GM06990 (cell line): ENCODE results near the gene SPNS3.

ENCODE experiments used
- DNase-seq: peaks from one replicate; pipeline ENCODE4 v3.0.0-alpha.2; 2011; ENCODE audit not compliant: insufficient read length; ENCODE audit errors: extremely low read depth
- H3K27me3 ChIP-seq: replicated peaks from 2 replicates; pipeline ENCODE4 v1.6.0; 2011; ENCODE audit warnings: low read length; ENCODE audit not compliant: control insufficient read depth, insufficient read depth
- H3K36me3 ChIP-seq: 2 replicates; pipeline ENCODE4 v1.5.1; 2011; ENCODE audit warnings: low read length; ENCODE audit not compliant: control insufficient read depth, insufficient read depth
- H3K4me3 ChIP-seq: replicated peaks from 2 replicates; pipeline ENCODE4 v1.5.1; 2011; ENCODE audit warnings: low read depth, mild to moderate bottlenecking, control low read depth, low read length
- CTCF ChIP-seq: IDR thresholded peaks from 2 replicates; pipeline ENCODE4 v1.5.1; 2011; ENCODE audit warnings: low read length, control low read depth, mild to moderate bottlenecking, inconsistent platforms; ENCODE audit not compliant: insufficient read depth, poor library complexity, severe bottlenecking

Gene SPNS3

GRCh38 chr17:4433515-4434031 lies at the start of gene SPNS3:
SPNS3 (plus strand) TSS chr17:4433940; CDS start chr17:4433968, 28 bp downstream.
- H3K27me3 ChIP-seq: no peaks in the 10 kb centered on the region; the same call in 1 of the 2 replicates
- no peak within 1 kb of the TSS for H3K4me3 ChIP-seq
- no peaks in the 10 kb centered on the region for H3K36me3 ChIP-seq
- TF ChIP-seq CTCF: no peak
- DNase-seq: peak; percentile 52

- no peak for TF ChIP-seq CTCF
- Histone ChIP-seq H3K27me3 (no peaks in the 10 kb centered on the region), H3K36me3 (no peaks in the 10 kb centered on the region), H3K4me3 (no peak overlapping the region)
- no peak for DNase-seq
These were observed 47.3 kb upstream of the SPNS3 start for GRCh38 chr17:4386406-4386805.

- no peak for DNase-seq
- Histone ChIP-seq H3K36me3 (no peaks in the 10 kb centered on the region), H3K4me3 (no peak overlapping the region), H3K27me3 (no peaks in the 10 kb centered on the region)
- TF ChIP-seq CTCF: no peak
These were observed 46.6 kb upstream of the SPNS3 start for GRCh38 chr17:4387137-4387536.

- DNase-seq: no peak
- no peak overlapping the region for H3K4me3 ChIP-seq
These were observed 44.7 kb upstream of the SPNS3 start for GRCh38 chr17:4389079-4389478.

GRCh38 chr17:4393806-4394205 lies 39.9 kb upstream of the SPNS3 start:
- DNase-seq: no peak
- Histone ChIP-seq H3K4me3 (peak overlapping the region; percentile 21), H3K36me3 (no peaks in the 10 kb centered on the region), H3K27me3 (no peaks in the 10 kb centered on the region)
- no peak for TF ChIP-seq CTCF

More at GRCh38 chr17:4389079-4389478, 44.7 kb upstream of the SPNS3 start:
- no peaks in the 10 kb centered on the region for H3K36me3 ChIP-seq
- no peak for TF ChIP-seq CTCF
- no peaks in the 10 kb centered on the region for H3K27me3 ChIP-seq
